ENCODE data around the gene WFIKKN1. TPM values are rescaled to one million over a fixed set of nuclear protein-coding genes. Genes with fewer than 3 reads are reported as not detected.

Gene WFIKKN1
- total RNA-seq, 4 donors from 2014 or later, result 1.5 TPM; not detected in 3

- TF ChIP-seq CTCF (IDR thresholded peaks at IDR 0.05; ENCODE audit: low read depth), result no peak
Observed at GRCh38 chr16:662597-662996, 31.8 kb downstream of the WFIKKN1 start.

- no peak for TF ChIP-seq CTCF (IDR thresholded peaks at IDR 0.05; ENCODE audit: low read depth)
Observed at GRCh38 chr16:666572-666971, 35.8 kb downstream of the WFIKKN1 start.

GRCh38 chr16:667113-667779 is 36.5 kb downstream of the WFIKKN1 start:
- TF ChIP-seq CTCF (IDR thresholded peaks at IDR 0.05; ENCODE audit: low read depth), result no peak

GRCh38 chr16:667780-668518 is 37.2 kb downstream of the WFIKKN1 start, which contains the start of gene RHOT2:
TSS of gene RHOT2 (plus strand) at chr16:668132. CDS start at chr16:668200, 68 bp downstream.
- no peak for TF ChIP-seq CTCF (IDR thresholded peaks at IDR 0.05; ENCODE audit: low read depth)

- no peak for TF ChIP-seq CTCF (IDR thresholded peaks at IDR 0.05; ENCODE audit: low read depth)
Observed at GRCh38 chr16:668519-669171, 37.9 kb downstream of the WFIKKN1 start.

- TF ChIP-seq CTCF (IDR thresholded peaks at IDR 0.05; ENCODE audit: low read depth), result no peak
Observed at GRCh38 chr16:669666-670065, 38.9 kb downstream of the WFIKKN1 start.

All from subcutaneous adipose tissue (tissue), 4 donors.